ENCODE data around the gene ALPK3. TPM values are rescaled to one million over a fixed set of nuclear protein-coding genes. Genes with fewer than 3 reads are reported as not detected.

Gene ALPK3
- polyA plus RNA-seq, 1 donor from 2014 or later, result not detected

DNA sequence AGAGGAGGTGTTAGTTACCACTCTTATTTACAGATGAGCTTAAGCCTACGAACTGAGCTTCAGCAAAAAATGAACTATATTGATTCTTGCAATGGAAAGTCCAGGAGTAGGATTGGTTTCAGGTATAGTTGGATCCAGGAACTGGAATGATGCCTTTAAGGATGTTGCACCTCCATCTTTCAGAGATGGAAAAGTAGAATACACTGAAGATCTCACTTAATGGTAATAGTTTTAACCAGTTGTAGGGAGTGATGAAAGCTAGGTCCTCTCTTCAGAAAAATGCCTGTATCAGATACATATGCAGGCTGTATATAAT lies 69.8 kb downstream of the ALPK3 start:
- no peak overlapping the region for H2AFZ ChIP-seq (ENCODE audit: low read depth, low read length)
- no peaks in the 10 kb centered on the region for H3K36me3 ChIP-seq (ENCODE audit: insufficient read depth, low read length)
- H3K9me3 ChIP-seq (ENCODE audit: low read length), result no peaks in the 10 kb centered on the region
- H3F3A ChIP-seq (ENCODE audit: insufficient read depth, low read length, poor library complexity, severe bottlenecking), result no peaks in the 10 kb centered on the region
- H3K9ac ChIP-seq (ENCODE audit: low read length), result no peak overlapping the region
- TF ChIP-seq, protein P1, sequence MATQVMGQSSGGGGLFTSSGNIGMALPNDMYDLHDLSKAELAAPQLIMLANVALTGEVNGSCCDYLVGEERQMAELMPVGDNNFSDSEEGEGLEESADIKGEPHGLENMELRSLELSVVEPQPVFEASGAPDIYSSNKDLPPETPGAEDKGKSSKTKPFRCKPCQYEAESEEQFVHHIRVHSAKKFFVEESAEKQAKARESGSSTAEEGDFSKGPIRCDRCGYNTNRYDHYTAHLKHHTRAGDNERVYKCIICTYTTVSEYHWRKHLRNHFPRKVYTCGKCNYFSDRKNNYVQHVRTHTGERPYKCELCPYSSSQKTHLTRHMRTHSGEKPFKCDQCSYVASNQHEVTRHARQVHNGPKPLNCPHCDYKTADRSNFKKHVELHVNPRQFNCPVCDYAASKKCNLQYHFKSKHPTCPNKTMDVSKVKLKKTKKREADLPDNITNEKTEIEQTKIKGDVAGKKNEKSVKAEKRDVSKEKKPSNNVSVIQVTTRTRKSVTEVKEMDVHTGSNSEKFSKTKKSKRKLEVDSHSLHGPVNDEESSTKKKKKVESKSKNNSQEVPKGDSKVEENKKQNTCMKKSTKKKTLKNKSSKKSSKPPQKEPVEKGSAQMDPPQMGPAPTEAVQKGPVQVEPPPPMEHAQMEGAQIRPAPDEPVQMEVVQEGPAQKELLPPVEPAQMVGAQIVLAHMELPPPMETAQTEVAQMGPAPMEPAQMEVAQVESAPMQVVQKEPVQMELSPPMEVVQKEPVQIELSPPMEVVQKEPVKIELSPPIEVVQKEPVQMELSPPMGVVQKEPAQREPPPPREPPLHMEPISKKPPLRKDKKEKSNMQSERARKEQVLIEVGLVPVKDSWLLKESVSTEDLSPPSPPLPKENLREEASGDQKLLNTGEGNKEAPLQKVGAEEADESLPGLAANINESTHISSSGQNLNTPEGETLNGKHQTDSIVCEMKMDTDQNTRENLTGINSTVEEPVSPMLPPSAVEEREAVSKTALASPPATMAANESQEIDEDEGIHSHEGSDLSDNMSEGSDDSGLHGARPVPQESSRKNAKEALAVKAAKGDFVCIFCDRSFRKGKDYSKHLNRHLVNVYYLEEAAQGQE (IDR thresholded peaks at IDR 0.05; ENCODE audit: borderline replicate concordance), result no peak
- TF ChIP-seq MXI1 (conservative IDR thresholded peaks at IDR 0.05; ENCODE audit: poor library complexity, severe bottlenecking) (no peak), POLR2AphosphoS5 (IDR thresholded peaks at IDR 0.05) (no peak), EZH2 (IDR thresholded peaks at IDR 0.05; ENCODE audit: borderline replicate concordance, insufficient read depth, low read length, poor library complexity, severe bottlenecking) (no peak), SMC3 (conservative IDR thresholded peaks at IDR 0.05; ENCODE audit: poor library complexity) (no peak), EP300 (conservative IDR thresholded peaks at IDR 0.05; ENCODE audit: poor library complexity, severe bottlenecking) (no peak), TAF1 (IDR thresholded peaks at IDR 0.05; ENCODE audit: low read depth) (no peak), RAD21 (conservative IDR thresholded peaks at IDR 0.05) (no peak)
- TF ChIP-seq, protein P2, sequence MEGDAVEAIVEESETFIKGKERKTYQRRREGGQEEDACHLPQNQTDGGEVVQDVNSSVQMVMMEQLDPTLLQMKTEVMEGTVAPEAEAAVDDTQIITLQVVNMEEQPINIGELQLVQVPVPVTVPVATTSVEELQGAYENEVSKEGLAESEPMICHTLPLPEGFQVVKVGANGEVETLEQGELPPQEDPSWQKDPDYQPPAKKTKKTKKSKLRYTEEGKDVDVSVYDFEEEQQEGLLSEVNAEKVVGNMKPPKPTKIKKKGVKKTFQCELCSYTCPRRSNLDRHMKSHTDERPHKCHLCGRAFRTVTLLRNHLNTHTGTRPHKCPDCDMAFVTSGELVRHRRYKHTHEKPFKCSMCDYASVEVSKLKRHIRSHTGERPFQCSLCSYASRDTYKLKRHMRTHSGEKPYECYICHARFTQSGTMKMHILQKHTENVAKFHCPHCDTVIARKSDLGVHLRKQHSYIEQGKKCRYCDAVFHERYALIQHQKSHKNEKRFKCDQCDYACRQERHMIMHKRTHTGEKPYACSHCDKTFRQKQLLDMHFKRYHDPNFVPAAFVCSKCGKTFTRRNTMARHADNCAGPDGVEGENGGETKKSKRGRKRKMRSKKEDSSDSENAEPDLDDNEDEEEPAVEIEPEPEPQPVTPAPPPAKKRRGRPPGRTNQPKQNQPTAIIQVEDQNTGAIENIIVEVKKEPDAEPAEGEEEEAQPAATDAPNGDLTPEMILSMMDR (IDR thresholded peaks at IDR 0.05; ENCODE audit: poor library complexity, severe bottlenecking), result no peak
- H3K4me3 ChIP-seq (ENCODE audit: low read length), result no peak overlapping the region
- no peak overlapping the region for H3K27ac ChIP-seq (ENCODE audit: low read length)
- no peak overlapping the region for H3K4me2 ChIP-seq (ENCODE audit: low read length)
- H3K27me3 ChIP-seq (ENCODE audit: insufficient read depth, low read depth, low read length), result no peaks in the 10 kb centered on the region
- H4K20me1 ChIP-seq (ENCODE audit: insufficient read depth), result no peaks in the 10 kb centered on the region
- no peaks in the 10 kb centered on the region for H3K9me2 ChIP-seq (ENCODE audit: insufficient read depth, low read length)
- no peaks in the 10 kb centered on the region for H3K79me2 ChIP-seq (replicated peaks; ENCODE audit: insufficient read depth, low read length)

DNA sequence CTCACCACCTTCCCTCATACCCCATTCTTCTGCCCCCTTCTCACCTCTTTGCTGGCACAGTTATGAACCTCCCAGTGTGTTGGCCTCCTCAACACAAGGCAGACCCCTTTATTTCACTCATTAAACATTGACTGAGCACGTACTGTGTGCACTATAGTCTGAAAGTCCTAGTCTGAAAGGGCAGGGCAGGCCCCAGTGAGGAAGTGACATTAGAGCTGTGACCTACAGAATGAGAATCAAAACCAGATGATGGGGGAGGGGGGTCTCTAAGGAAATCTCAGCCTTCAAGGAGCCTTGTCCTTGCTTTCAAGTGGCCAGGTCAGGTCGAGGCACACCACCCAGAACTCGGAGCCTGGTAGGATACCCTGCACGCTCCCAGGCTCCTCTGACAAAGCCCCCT lies 70.8 kb downstream of the ALPK3 start:
- H4K20me1 ChIP-seq (ENCODE audit: insufficient read depth), result no peaks in the 10 kb centered on the region
- no peak overlapping the region for H3K4me3 ChIP-seq (ENCODE audit: low read length)
- TF ChIP-seq, protein P1 (IDR thresholded peaks at IDR 0.05; ENCODE audit: borderline replicate concordance), result no peak
- TF ChIP-seq SMC3 (conservative IDR thresholded peaks at IDR 0.05; ENCODE audit: poor library complexity), result no peak
- TF ChIP-seq TAF1 (IDR thresholded peaks at IDR 0.05; ENCODE audit: low read depth), result no peak
- no peak for TF ChIP-seq EP300 (conservative IDR thresholded peaks at IDR 0.05; ENCODE audit: poor library complexity, severe bottlenecking)
- TF ChIP-seq EZH2 (IDR thresholded peaks at IDR 0.05; ENCODE audit: borderline replicate concordance, insufficient read depth, low read length, poor library complexity, severe bottlenecking), result no peak
- no peak for TF ChIP-seq POLR2AphosphoS5 (IDR thresholded peaks at IDR 0.05)
- TF ChIP-seq MXI1 (conservative IDR thresholded peaks at IDR 0.05; ENCODE audit: poor library complexity, severe bottlenecking), result no peak
- TF ChIP-seq RAD21 (conservative IDR thresholded peaks at IDR 0.05), result no peak
- TF ChIP-seq, protein P2 (IDR thresholded peaks at IDR 0.05; ENCODE audit: poor library complexity, severe bottlenecking), result no peak
- no peaks in the 10 kb centered on the region for H3K9me2 ChIP-seq (ENCODE audit: insufficient read depth, low read length)
- no peak overlapping the region for H2AFZ ChIP-seq (ENCODE audit: low read depth, low read length)
- no peak overlapping the region for H3K27ac ChIP-seq (ENCODE audit: low read length)
- H3F3A ChIP-seq (ENCODE audit: insufficient read depth, low read length, poor library complexity, severe bottlenecking), result no peaks in the 10 kb centered on the region
- no peak overlapping the region for H3K4me2 ChIP-seq (ENCODE audit: low read length)
- H3K9me3 ChIP-seq (ENCODE audit: low read length), result no peaks in the 10 kb centered on the region
- no peaks in the 10 kb centered on the region for H3K79me2 ChIP-seq (replicated peaks; ENCODE audit: insufficient read depth, low read length)
- H3K36me3 ChIP-seq (ENCODE audit: insufficient read depth, low read length), result no peaks in the 10 kb centered on the region
- no peak overlapping the region for H3K9ac ChIP-seq (ENCODE audit: low read length)
- no peaks in the 10 kb centered on the region for H3K27me3 ChIP-seq (ENCODE audit: insufficient read depth, low read depth, low read length)
